ENCODE results near the gene FXYD1.

- TF ChIP-seq CTCF (IDR thresholded peaks at IDR 0.05; ENCODE audit: insufficient read depth, low read length) (no peak), POLR2AphosphoS5 (IDR thresholded peaks at IDR 0.05; ENCODE audit: low read depth) (no peak)
These were observed 29.1 kb upstream of the FXYD1 start for GRCh38 chr19:35109395-35110112.
